HG02759 (cell line): ENCODE data around the gene NCL.
"Not testable (repeated sequence)": the region's sequence is repeated elsewhere in the genome, so short reads cannot be mapped to it uniquely, and the experiment has no call there.

Experiments used
- ATAC-seq: cut with Tn5 transposase; IDR thresholded peaks from one replicate; pipeline ENCODE4 v1.9.1; 2021; ENCODE audit warnings: mild to moderate bottlenecking, moderate library complexity; ENCODE audit not compliant: unreplicated experiment

Gene NCL

GRCh38 chr2:231431606-231432005 lies 32.7 kb downstream of the NCL start:
- ATAC-seq: no peak

- ATAC-seq: not testable (repeated sequence)
These were observed 33.8 kb downstream of the NCL start for GRCh38 chr2:231430437-231430836.

GRCh38 chr2:231429901-231430300 lies 34.4 kb downstream of the NCL start:
- no peak for ATAC-seq

- ATAC-seq: no peak
These were observed 35.1 kb downstream of the NCL start for GRCh38 chr2:231429152-231429551.

GRCh38 chr2:231427116-231427515 lies 37.2 kb downstream of the NCL start:
- no peak for ATAC-seq

- ATAC-seq: no peak
These were observed 38.2 kb downstream of the NCL start for GRCh38 chr2:231425811-231426703.

GRCh38 chr2:231425291-231425810 lies 38.9 kb downstream of the NCL start:
- ATAC-seq: no peak

GRCh38 chr2:231423176-231423575 lies 41.1 kb downstream of the NCL start:
- no peak for ATAC-seq

GRCh38 chr2:231422056-231422455 lies 42.2 kb downstream of the NCL start:
- ATAC-seq: no peak

- ATAC-seq: no peak
These were observed 43.2 kb downstream of the NCL start for GRCh38 chr2:231421051-231421580.

- no peak for ATAC-seq
These were observed 45.3 kb downstream of the NCL start for GRCh38 chr2:231418820-231419640.

GRCh38 chr2:231415029-231415428 lies 49.3 kb downstream of the NCL start:
- ATAC-seq: no peak

GRCh38 chr2:231413921-231414476 lies 50.3 kb downstream of the NCL start:
- ATAC-seq: no peak

GRCh38 chr2:231413456-231413855 lies 50.8 kb downstream of the NCL start:
- no peak for ATAC-seq

GRCh38 chr2:231412618-231412963 lies 51.7 kb downstream of the NCL start:
- ATAC-seq: peak; percentile 11

GRCh38 chr2:231411831-231412617 lies 52.3 kb downstream of the NCL start:
- ATAC-seq: peak; percentile 98

- ATAC-seq: no peak
These were observed 53.0 kb downstream of the NCL start for GRCh38 chr2:231411237-231411636.

- ATAC-seq: no peak
These were observed 53.8 kb downstream of the NCL start for GRCh38 chr2:231410293-231411004.

GRCh38 chr2:231409776-231410175 lies 54.5 kb downstream of the NCL start:
- no peak for ATAC-seq

- ATAC-seq: not testable (repeated sequence)
These were observed 56.0 kb downstream of the NCL start for GRCh38 chr2:231408304-231408703.
